22Rv1 (cell line): Measurements from ENCODE around the gene CDNF.

Experiments
- H3K27ac ChIP-seq: fragments of 450-650 bp; 2 replicates; pipeline ENCODE4 v1.5.1; 2017
- ZFX ChIP-seq: fragments of 450-650 bp; IDR thresholded peaks from 2 replicates; pipeline ENCODE4 v1.6.1; 2017; ENCODE audit warnings: antibody characterized with exemption, borderline replicate concordance
- TF ChIP-seq, protein P1 (sequence below): fragments of 450-650 bp; IDR thresholded peaks from 2 replicates; pipeline ENCODE4 v1.5.1; 2017; ENCODE audit warnings: mild to moderate bottlenecking

CDNF gene

DNA sequence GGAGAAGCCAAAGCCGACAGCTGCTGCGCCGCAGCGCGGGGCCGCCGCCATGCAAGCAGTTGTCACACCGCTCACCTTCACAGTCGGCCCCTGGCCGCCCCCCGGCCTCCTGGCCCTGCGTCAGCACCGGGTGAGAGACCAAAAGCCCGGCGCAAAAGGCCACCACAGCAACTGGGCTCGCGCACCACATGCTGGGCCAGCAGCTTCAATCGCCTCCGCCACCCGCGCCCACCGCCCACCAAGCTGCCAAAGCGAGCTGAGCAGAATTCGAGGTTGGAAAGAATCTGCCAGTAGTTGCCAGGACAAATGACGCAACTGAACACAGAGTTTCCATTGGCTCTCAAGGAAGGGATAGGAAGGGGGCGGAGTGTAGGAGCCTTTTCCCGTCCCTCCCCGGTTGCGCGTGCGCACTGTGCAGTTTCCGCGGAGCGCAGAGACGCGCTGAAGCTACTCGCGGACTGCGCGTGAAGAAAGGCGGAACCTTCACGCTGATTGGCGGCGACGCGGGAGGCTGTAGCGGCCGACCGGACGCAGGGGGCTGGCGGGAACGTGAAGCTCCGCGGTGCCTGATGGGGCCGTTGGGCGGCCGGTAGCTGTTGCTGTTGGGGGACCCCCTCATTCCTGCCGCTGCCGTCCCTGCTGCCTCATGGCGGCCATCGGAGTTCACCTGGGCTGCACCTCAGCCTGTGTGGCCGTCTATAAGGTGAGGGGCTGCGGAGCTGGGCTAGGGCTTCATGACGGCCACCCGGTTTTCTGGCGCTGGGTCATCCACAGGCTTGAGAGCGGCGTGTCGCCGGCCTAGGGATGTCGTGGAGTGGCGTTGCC lies at the start of gene CDNF, which contains the start of the genes HSPA14 and MSANTD7:
Gene CDNF, minus strand, starts transcription at position 281 of the 825 bp plus-strand sequence. Its CDS starts 91 bp downstream, at position 190.
Gene HSPA14, plus strand, starts transcription at position 550 of the 825 bp plus-strand sequence. Its CDS starts 97 bp downstream, at position 647.
Gene MSANTD7, plus strand, starts transcription at position 550 of the 825 bp plus-strand sequence. CDS start 3,979 bp downstream, outside the sequence.
- TF ChIP-seq ZFX: no peak
- TF ChIP-seq, protein P1, sequence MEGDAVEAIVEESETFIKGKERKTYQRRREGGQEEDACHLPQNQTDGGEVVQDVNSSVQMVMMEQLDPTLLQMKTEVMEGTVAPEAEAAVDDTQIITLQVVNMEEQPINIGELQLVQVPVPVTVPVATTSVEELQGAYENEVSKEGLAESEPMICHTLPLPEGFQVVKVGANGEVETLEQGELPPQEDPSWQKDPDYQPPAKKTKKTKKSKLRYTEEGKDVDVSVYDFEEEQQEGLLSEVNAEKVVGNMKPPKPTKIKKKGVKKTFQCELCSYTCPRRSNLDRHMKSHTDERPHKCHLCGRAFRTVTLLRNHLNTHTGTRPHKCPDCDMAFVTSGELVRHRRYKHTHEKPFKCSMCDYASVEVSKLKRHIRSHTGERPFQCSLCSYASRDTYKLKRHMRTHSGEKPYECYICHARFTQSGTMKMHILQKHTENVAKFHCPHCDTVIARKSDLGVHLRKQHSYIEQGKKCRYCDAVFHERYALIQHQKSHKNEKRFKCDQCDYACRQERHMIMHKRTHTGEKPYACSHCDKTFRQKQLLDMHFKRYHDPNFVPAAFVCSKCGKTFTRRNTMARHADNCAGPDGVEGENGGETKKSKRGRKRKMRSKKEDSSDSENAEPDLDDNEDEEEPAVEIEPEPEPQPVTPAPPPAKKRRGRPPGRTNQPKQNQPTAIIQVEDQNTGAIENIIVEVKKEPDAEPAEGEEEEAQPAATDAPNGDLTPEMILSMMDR: no peak
- H3K27ac ChIP-seq: peak within 1 kb of the TSS; percentile 74

DNA sequence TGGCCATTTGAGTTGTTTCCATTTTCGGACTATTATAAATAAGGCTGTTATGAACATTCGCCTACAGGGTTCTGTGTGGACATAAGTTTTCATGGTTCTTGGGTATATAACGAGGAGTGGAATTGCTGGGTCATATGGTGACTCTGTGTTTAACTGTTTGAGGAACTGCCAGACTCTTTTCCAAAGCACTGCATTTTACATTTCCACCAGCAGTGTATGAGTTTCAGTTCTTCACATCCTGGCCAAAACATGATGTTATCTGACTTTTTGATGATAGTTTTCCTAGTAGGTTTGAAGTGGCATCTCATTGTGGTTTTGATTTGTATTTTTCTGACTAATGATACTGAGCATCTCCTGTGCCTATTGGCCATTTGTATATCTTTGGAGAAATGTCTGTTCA lies 46.2 kb upstream of the CDNF start:
- no peak overlapping the region for H3K27ac ChIP-seq
- no peak for TF ChIP-seq ZFX
- TF ChIP-seq, protein P1: no peak

DNA sequence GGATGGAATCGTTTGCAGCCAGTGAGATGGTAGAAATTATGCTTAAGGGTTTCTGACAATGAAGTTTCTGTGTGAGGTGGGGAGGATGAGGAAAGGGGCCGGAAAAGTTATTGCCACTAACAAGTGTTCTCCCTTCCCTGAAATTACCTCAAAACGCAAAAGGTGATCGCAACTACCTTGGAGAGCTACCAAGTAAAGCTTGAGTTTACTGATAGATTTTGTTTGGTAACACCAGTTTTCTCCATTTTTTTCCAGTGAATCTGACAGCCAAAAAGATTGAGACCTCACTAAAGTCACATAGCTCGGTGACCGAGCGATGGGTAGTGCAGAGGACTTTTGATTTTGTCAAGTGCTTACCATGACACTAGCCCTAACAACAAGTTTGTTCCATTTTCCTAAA lies 42.4 kb upstream of the CDNF start:
- no peak overlapping the region for H3K27ac ChIP-seq
- TF ChIP-seq, protein P1: no peak
- TF ChIP-seq ZFX: no peak

DNA sequence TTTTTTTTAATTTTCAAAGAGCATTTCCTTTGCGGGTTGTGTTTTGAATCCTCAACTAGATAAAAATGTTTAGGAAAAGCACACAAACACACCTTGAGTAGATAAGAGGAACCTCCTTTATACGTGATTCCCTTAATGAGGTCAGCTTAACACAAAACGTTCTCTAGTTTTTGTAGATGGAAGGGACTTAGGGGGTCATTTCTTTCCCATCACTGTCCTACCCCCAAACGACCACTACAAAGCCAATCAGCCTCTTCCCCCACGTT lies 42.0 kb upstream of the CDNF start:
- TF ChIP-seq, protein P1: no peak
- no peak for TF ChIP-seq ZFX
- H3K27ac ChIP-seq: peak overlapping the region; percentile 95

DNA sequence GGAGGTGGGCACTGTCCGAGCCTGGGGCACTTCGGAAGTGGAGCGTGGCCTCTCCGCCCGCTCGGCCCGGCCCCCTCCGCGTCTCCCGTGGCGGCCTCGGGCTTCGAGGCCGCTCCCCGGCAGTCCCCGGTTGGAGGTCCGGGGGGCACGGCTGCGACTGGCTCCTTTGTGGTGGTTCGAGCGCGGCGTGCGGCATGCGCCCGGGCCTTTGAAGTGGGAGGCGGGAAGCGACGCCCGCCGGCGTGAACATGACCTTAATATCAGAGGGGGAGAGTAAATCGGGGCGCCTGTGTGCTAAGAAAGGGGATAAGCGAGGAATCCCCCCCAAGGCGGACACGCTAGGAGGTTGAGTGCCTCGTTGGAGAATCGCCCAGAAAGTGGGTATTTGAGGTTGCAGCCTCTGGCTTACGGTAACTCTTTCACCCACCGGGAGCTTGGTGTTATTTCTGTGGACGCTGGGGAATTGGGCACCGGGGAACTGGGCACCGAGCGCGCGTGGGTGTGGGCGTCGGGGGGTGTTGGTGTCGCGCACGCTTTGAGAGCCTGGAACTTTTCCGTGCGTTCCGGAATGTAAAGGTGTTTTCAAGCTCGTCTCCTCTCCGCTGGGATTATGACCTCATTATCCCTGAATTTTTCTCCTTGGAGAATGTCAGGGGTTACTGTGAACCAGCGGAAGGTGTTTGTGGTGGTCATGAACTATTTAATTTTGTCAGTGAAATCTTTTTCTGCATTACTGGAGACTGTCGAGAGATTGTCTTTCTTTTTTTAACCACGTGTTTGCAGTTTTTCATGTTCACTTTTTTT lies 41.5 kb upstream of the CDNF start:
- TF ChIP-seq, protein P1: no peak
- TF ChIP-seq ZFX: no peak
- peak overlapping the region; percentile 95 for H3K27ac ChIP-seq

DNA sequence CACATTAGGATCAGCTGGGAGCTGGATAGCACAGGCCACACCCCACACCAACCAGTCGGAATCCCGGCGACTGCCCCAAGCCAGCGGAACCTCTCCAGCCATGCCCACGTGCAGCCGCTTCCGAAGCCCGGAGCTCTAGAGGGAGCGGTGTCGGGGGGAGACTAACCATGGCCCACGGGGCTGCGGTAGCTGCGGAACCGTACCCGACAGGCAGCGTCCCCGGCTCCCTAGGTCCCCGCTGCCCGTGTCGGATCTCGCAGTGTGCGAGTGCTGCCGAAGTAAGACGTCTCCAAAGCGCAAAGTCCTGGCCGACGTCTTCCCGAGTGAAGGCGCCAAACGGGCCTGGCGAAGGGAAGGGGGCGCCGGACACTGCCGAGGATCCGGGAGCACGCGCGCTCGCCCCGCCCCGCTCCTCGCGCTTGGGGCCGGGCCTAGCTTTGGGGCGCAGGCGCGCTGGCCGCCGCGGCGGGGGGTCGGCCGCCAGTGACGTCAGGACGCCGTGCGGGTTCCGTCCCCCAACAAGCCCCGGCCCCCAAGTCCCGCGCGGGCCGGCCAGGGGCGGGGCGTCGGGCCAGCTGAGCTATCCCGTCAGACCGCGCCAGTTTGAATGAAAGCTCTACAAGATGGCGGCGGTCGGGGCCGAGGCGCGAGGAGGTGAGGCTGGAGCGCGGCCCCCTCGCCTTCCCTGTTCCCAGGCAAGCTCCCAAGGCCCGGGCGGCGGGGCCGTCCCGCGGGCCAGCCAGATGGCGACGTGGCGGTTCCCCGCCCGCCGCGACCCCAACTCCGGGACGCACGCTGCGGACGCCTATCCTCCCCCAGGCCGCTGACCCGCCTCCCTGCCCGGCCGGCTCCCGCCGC lies 40.7 kb upstream of the CDNF start, which contains the start of gene SUV39H2:
Gene SUV39H2, plus strand, starts transcription at position 601 of the 858 bp plus-strand sequence. Its CDS starts 23 bp downstream, at position 624.
- peak within 1 kb of the TSS; percentile 95 for H3K27ac ChIP-seq
- no peak for TF ChIP-seq ZFX
- TF ChIP-seq, protein P1: no peak
